GM19468 (cell line): Measurements from ENCODE around the gene ZNF345.

Source experiments
- ATAC-seq: cut with Tn5 transposase; IDR thresholded peaks from one replicate; pipeline ENCODE4 v1.9.1; 2021; ENCODE audit warnings: mild to moderate bottlenecking, moderate library complexity, moderate number of reproducible peaks; ENCODE audit not compliant: unreplicated experiment; ENCODE audit errors: extremely low read depth

The ZNF345 gene

GRCh38 chr19:36915992-36916830, 65.5 kb downstream of the ZNF345 start, which contains the start of the genes ZNF568 and ZNF829:
ZNF568 (plus strand) TSS chr19:36916332; CDS start chr19:36922771, 6,439 bp downstream.
ZNF829 (minus strand) TSS chr19:36916291; CDS start chr19:36915167, 1,124 bp downstream.
- ATAC-seq, result peak; percentile 61

GRCh38 chr19:36916991-36917390, 66.3 kb downstream of the ZNF345 start:
- no peak for ATAC-seq

GRCh38 chr19:36918090-36918489, 67.4 kb downstream of the ZNF345 start:
- ATAC-seq, result no peak
